ENCODE measurements around the gene CSMD2. TPM values are rescaled to one million over a fixed set of nuclear protein-coding genes. Genes with fewer than 3 reads are reported as not detected.

The CSMD2 gene
- total RNA-seq, 1 experiment from 2014 or later = 13.2 TPM

DNA sequence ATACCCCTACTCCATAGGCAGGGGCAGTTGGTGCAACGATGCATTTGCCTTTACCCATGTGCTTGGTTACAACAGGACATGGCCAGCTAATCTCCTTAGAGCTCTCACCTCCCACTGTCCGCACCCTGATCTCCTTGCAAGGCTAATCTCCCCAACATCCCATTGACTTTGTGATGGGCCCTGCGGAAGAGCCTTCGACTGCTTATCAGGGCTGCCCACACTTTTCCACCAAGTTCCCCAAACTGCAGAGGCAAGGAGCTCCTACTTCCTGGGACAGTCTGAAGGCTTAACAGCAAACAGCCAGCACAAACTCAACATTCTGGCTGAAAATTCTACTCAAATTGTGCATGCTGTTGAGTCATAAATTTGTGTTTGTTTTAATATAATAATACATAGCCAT, 47.6 kb upstream of the CSMD2 start:
- ATAC-seq = no peak
- ChIA-PET POLR2A (no interaction called here), CTCF (interaction anchor here (0.5 to 1.0 kb wide), 2 partner anchors 79 to 207 kb away, joined by 3 to 5 read pairs; no protein-coding TSS in a partner anchor)
- TF ChIP-seq ZNF232 (CRISPR knock-in tag; IDR thresholded peaks at IDR 0.05) (no peak), HMGA2 (CRISPR knock-in tag; IDR thresholded peaks at IDR 0.05) (no peak), PRRX2 (CRISPR knock-in tag; IDR thresholded peaks at IDR 0.05) (no peak), TP53 (CRISPR knock-in tag; IDR thresholded peaks at IDR 0.05) (no peak), ZNF219 (CRISPR knock-in tag; IDR thresholded peaks at IDR 0.05; ENCODE audit: borderline replicate concordance) (no peak), RORB (CRISPR knock-in tag; IDR thresholded peaks at IDR 0.05) (no peak), GABPB1 (CRISPR knock-in tag; IDR thresholded peaks at IDR 0.05) (no peak), MXD4 (CRISPR knock-in tag; IDR thresholded peaks at IDR 0.05; ENCODE audit: borderline replicate concordance) (no peak), OVOL2 (CRISPR knock-in tag; IDR thresholded peaks at IDR 0.05; ENCODE audit: borderline replicate concordance) (no peak), ZNF423 (CRISPR knock-in tag; IDR thresholded peaks at IDR 0.05) (no peak), ZNF121 (CRISPR knock-in tag; IDR thresholded peaks at IDR 0.05) (no peak), CREB1 (CRISPR knock-in tag; IDR thresholded peaks at IDR 0.05) (no peak)
- TF ChIP-seq, protein P1, sequence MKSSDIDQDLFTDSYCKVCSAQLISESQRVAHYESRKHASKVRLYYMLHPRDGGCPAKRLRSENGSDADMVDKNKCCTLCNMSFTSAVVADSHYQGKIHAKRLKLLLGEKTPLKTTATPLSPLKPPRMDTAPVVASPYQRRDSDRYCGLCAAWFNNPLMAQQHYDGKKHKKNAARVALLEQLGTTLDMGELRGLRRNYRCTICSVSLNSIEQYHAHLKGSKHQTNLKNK (CRISPR knock-in tag; IDR thresholded peaks at IDR 0.05) = no peak
- TF ChIP-seq, protein P2, sequence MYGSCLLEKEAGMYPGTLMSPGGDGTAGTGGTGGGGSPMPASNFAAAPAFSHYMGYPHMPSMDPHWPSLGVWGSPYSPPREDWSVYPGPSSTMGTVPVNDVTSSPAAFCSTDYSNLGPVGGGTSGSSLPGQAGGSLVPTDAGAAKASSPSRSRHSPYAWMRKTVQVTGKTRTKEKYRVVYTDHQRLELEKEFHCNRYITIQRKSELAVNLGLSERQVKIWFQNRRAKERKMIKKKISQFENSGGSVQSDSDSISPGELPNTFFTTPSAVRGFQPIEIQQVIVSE (CRISPR knock-in tag; IDR thresholded peaks at IDR 0.05; ENCODE audit: borderline replicate concordance) = no peak
- TF ChIP-seq, protein P3, sequence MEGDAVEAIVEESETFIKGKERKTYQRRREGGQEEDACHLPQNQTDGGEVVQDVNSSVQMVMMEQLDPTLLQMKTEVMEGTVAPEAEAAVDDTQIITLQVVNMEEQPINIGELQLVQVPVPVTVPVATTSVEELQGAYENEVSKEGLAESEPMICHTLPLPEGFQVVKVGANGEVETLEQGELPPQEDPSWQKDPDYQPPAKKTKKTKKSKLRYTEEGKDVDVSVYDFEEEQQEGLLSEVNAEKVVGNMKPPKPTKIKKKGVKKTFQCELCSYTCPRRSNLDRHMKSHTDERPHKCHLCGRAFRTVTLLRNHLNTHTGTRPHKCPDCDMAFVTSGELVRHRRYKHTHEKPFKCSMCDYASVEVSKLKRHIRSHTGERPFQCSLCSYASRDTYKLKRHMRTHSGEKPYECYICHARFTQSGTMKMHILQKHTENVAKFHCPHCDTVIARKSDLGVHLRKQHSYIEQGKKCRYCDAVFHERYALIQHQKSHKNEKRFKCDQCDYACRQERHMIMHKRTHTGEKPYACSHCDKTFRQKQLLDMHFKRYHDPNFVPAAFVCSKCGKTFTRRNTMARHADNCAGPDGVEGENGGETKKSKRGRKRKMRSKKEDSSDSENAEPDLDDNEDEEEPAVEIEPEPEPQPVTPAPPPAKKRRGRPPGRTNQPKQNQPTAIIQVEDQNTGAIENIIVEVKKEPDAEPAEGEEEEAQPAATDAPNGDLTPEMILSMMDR (IDR thresholded peaks at IDR 0.05) = no peak
- TF ChIP-seq, protein P4, sequence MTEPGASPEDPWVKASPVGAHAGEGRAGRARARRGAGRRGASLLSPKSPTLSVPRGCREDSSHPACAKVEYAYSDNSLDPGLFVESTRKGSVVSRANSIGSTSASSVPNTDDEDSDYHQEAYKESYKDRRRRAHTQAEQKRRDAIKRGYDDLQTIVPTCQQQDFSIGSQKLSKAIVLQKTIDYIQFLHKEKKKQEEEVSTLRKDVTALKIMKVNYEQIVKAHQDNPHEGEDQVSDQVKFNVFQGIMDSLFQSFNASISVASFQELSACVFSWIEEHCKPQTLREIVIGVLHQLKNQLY (CRISPR knock-in tag; IDR thresholded peaks at IDR 0.05) = no peak
- TF ChIP-seq, protein P5, sequence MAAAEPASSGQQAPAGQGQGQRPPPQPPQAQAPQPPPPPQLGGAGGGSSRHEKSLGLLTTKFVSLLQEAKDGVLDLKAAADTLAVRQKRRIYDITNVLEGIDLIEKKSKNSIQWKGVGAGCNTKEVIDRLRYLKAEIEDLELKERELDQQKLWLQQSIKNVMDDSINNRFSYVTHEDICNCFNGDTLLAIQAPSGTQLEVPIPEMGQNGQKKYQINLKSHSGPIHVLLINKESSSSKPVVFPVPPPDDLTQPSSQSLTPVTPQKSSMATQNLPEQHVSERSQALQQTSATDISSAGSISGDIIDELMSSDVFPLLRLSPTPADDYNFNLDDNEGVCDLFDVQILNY (CRISPR knock-in tag; IDR thresholded peaks at IDR 0.05) = no peak
- TF ChIP-seq, protein P6, sequence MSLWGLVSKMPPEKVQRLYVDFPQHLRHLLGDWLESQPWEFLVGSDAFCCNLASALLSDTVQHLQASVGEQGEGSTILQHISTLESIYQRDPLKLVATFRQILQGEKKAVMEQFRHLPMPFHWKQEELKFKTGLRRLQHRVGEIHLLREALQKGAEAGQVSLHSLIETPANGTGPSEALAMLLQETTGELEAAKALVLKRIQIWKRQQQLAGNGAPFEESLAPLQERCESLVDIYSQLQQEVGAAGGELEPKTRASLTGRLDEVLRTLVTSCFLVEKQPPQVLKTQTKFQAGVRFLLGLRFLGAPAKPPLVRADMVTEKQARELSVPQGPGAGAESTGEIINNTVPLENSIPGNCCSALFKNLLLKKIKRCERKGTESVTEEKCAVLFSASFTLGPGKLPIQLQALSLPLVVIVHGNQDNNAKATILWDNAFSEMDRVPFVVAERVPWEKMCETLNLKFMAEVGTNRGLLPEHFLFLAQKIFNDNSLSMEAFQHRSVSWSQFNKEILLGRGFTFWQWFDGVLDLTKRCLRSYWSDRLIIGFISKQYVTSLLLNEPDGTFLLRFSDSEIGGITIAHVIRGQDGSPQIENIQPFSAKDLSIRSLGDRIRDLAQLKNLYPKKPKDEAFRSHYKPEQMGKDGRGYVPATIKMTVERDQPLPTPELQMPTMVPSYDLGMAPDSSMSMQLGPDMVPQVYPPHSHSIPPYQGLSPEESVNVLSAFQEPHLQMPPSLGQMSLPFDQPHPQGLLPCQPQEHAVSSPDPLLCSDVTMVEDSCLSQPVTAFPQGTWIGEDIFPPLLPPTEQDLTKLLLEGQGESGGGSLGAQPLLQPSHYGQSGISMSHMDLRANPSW (CRISPR knock-in tag; conservative IDR thresholded peaks at IDR 0.05; ENCODE audit: low read depth) = no peak
- TF ChIP-seq, protein P7, sequence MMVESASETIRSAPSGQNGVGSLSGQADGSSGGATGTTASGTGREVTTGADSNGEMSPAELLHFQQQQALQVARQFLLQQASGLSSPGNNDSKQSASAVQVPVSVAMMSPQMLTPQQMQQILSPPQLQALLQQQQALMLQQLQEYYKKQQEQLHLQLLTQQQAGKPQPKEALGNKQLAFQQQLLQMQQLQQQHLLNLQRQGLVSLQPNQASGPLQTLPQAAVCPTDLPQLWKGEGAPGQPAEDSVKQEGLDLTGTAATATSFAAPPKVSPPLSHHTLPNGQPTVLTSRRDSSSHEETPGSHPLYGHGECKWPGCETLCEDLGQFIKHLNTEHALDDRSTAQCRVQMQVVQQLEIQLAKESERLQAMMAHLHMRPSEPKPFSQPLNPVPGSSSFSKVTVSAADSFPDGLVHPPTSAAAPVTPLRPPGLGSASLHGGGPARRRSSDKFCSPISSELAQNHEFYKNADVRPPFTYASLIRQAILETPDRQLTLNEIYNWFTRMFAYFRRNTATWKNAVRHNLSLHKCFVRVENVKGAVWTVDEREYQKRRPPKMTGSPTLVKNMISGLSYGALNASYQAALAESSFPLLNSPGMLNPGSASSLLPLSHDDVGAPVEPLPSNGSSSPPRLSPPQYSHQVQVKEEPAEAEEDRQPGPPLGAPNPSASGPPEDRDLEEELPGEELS (CRISPR knock-in tag; IDR thresholded peaks at IDR 0.05) = no peak
- TF ChIP-seq, protein P8, sequence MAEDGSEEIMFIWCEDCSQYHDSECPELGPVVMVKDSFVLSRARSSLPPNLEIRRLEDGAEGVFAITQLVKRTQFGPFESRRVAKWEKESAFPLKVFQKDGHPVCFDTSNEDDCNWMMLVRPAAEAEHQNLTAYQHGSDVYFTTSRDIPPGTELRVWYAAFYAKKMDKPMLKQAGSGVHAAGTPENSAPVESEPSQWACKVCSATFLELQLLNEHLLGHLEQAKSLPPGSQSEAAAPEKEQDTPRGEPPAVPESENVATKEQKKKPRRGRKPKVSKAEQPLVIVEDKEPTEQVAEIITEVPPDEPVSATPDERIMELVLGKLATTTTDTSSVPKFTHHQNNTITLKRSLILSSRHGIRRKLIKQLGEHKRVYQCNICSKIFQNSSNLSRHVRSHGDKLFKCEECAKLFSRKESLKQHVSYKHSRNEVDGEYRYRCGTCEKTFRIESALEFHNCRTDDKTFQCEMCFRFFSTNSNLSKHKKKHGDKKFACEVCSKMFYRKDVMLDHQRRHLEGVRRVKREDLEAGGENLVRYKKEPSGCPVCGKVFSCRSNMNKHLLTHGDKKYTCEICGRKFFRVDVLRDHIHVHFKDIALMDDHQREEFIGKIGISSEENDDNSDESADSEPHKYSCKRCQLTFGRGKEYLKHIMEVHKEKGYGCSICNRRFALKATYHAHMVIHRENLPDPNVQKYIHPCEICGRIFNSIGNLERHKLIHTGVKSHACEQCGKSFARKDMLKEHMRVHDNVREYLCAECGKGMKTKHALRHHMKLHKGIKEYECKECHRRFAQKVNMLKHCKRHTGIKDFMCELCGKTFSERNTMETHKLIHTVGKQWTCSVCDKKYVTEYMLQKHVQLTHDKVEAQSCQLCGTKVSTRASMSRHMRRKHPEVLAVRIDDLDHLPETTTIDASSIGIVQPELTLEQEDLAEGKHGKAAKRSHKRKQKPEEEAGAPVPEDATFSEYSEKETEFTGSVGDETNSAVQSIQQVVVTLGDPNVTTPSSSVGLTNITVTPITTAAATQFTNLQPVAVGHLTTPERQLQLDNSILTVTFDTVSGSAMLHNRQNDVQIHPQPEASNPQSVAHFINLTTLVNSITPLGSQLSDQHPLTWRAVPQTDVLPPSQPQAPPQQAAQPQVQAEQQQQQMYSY (CRISPR knock-in tag; IDR thresholded peaks at IDR 0.05) = no peak
- Mint-ChIP-seq H3K9me3 (no peaks in the 10 kb centered on the region), H3K36me3 (no peaks in the 10 kb centered on the region), H3K27me3 (ENCODE audit: low read depth) (no peaks in the 10 kb centered on the region), H3K4me1 (no peaks in the 10 kb centered on the region), H3K27ac (no peak overlapping the region), H3K4me3 (no peak overlapping the region)
- DNase-seq (ENCODE audit: low spot score) = no peak

All from WTC11 (cell line).